Measurements from ENCODE around the gene CHKB.
"Not testable (repeated sequence)": the region's sequence is repeated elsewhere in the genome, so short reads cannot be mapped to it uniquely, and the experiment has no call there.

The CHKB gene

GRCh38 chr22:50621948-50622722 lies 39.5 kb upstream of the CHKB start:
- Histone ChIP-seq H3K4me3 (ENCODE audit: low read length) (peak overlapping the region; percentile 31), H3K27me3 (ENCODE audit: control insufficient read depth, insufficient read depth, low read length) (no peaks in the 10 kb centered on the region), H3K36me3 (ENCODE audit: control insufficient read depth, insufficient read depth, low read length) (no peaks in the 10 kb centered on the region), H3K9ac (ENCODE audit: low read length) (peak overlapping the region; percentile 26), H3K4me1 (ENCODE audit: control insufficient read depth, insufficient read depth, low read length) (no peaks in the 10 kb centered on the region), H3K27ac (ENCODE audit: low read depth, low read length) (no peak overlapping the region)

DNA sequence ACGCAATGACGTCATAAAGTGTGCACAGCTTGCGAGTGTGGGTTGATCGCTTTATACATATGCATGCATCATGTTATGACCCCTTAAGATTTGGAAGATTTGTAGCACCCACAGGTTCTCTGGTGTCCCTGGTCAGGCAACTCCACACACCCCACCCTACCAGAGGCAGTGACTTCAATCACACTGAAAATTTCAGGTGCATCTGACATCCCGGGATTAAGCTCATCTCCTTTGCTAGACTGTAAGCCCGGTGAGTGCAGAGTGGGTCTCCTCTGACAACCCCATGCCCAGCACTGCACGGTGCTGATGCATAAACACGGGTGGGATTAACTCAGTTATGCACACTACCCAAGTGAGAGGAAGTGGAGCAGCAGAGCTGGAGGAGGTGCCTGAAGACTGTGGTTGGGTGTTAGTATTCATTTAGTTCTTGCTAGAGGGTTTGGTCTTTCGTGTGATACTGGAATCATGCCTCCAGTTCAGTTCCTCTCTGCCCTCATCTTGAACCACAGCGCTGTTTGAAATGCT lies 38.8 kb upstream of the CHKB start:
- no peaks in the 10 kb centered on the region for H3K36me3 ChIP-seq (ENCODE audit: control insufficient read depth, insufficient read depth, low read length)
- H3K4me1 ChIP-seq (ENCODE audit: control insufficient read depth, insufficient read depth, low read length): no peaks in the 10 kb centered on the region
- H3K27ac ChIP-seq (ENCODE audit: low read depth, low read length): no peak overlapping the region
- H3K27me3 ChIP-seq (ENCODE audit: control insufficient read depth, insufficient read depth, low read length): no peaks in the 10 kb centered on the region
- H3K4me3 ChIP-seq (ENCODE audit: low read length): peak overlapping the region; percentile 55
- no peak overlapping the region for H3K9ac ChIP-seq (ENCODE audit: low read length)

DNA sequence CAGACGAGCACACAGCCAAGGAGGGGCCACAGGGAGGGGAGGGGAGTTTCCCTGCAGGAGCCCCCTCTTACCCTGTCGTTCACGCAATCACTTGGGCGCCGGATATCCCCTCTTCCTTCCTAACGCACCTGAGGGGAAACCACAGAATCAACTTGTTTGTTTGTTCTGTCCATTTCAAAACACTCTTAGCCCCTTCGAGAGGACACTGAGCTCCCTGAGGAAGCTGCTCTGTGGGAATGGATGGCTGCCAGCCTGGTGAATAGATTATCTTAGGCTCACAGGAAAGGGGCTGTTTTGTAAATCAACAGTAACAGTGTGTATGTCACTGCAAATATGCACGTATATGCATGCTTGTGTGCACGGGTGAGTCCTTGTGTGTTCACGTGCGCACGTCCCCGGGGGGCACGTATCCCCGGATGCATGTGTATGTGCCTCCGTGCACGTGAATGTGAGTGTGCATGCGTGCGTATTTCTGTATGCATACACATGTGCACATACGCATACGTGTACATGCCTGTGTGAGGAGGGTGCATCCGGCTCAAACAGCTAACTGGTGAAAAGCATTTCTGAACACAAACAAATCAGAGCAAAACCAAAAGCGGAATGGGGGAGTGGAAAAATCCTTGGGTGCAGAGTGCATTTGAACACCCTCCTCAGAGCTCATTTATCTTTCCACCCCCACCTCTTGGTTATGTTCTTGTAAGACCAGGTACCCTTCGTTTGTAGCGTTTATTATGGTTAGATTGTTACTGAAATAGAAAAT lies 38.1 kb upstream of the CHKB start:
- Histone ChIP-seq H3K4me3 (ENCODE audit: low read length) (peak overlapping the region; percentile 55), H3K9ac (ENCODE audit: low read length) (no peak overlapping the region), H3K4me1 (ENCODE audit: control insufficient read depth, insufficient read depth, low read length) (no peaks in the 10 kb centered on the region), H3K27me3 (ENCODE audit: control insufficient read depth, insufficient read depth, low read length) (no peaks in the 10 kb centered on the region), H3K36me3 (ENCODE audit: control insufficient read depth, insufficient read depth, low read length) (no peaks in the 10 kb centered on the region), H3K27ac (ENCODE audit: low read depth, low read length) (no peak overlapping the region)

DNA sequence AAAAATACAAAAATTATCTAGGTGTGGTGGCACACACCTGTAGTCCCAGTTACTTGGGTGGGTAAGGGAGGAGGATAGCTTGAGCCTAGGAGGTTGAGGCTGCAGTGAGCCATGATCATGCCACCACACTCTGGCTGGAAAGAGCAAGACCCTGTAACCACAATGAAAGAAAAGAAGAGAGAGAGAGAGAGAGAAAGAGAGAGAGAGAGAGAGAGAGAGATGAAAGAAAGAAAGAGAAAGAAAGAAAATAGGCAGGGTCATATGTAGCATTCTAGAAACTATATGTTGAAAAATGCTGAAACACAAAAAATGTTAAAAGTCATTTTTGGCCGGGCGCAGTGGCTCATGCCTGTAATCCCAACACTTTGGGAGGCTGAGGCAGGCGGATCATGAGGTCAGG lies 31.6 kb upstream of the CHKB start:
- H3K9ac ChIP-seq (ENCODE audit: low read length); H3K4me1 ChIP-seq (ENCODE audit: control insufficient read depth, insufficient read depth, low read length); H3K36me3 ChIP-seq (ENCODE audit: control insufficient read depth, insufficient read depth, low read length); H3K27ac ChIP-seq (ENCODE audit: low read depth, low read length); H3K4me3 ChIP-seq (ENCODE audit: low read length); H3K27me3 ChIP-seq (ENCODE audit: control insufficient read depth, insufficient read depth, low read length): not testable (repeated sequence)

DNA sequence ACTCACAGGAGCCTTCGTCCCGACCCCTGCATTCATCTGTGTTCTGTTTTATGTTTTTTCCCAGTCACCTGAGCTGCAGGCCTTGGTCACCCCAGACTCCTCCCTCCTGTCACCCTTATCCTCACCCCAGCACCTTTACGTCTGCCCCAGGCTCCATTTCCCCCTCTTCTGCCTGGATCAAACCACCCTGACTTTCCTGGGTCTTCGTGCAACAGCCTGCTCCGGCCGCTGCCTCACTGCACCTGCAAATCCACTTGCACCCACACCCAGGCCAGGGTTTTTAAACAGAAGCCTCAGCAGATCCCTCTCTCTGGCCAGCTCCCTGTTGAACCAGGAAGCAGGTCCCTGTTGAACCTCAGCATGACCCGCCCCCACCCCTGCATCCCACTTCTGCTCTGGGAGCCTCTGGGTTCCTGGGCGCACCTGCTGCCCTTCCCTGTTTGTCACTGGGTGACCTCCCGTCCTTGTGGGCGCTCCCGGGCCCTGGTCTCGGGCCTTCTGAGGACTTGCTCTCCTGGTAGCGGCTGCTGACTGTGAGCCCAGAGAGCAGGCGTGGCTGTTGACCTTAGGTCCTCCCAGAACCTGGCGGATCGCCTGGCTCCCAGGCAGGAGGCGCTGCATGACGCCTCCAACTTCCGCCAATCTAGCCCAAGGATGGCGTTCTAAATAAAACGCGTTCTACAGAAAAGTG lies 30.8 kb upstream of the CHKB start:
- Histone ChIP-seq H3K27ac (ENCODE audit: low read depth, low read length) (no peak overlapping the region), H3K4me1 (ENCODE audit: control insufficient read depth, insufficient read depth, low read length) (no peaks in the 10 kb centered on the region), H3K4me3 (ENCODE audit: low read length) (no peak overlapping the region), H3K9ac (ENCODE audit: low read length) (no peak overlapping the region), H3K27me3 (ENCODE audit: control insufficient read depth, insufficient read depth, low read length) (peaks cover 4% of the 10 kb centered on the region), H3K36me3 (ENCODE audit: control insufficient read depth, insufficient read depth, low read length) (no peaks in the 10 kb centered on the region)

DNA sequence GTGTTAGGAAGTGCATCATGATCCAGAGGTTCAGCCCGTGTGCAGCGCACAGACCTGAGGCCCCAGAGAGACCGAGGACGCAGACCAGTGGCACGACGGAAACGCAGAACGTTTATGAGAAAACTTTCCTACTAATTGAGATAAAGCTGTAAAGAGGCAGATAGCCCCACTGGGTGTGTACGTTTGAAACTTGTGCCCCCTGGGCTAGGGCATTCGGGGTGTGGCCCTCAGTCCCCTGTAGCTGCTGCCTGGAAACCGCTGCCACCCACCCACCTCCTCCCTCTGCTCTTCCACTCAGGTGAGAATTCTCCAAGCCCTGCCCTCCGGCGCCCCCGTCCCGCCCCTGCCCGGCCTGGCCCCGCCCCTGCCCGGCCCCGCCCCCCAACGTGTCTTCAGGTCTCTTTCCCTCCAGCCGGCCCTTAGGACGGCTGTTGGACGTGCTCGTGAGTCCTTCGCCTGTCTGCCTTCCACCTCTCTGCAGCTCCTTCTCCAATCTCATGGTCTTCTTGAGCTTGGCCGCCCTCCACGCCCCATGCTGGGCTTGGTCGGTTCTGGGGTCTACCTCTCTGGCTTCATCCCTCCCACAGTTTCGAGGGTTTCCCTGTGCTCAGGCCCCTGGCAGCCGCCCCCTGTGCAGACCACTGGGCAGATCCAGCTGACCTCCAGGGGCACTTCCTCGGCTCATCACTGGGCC lies 30.0 kb upstream of the CHKB start:
- Histone ChIP-seq H3K36me3 (ENCODE audit: control insufficient read depth, insufficient read depth, low read length) (no peaks in the 10 kb centered on the region), H3K4me3 (ENCODE audit: low read length) (no peak overlapping the region), H3K27me3 (ENCODE audit: control insufficient read depth, insufficient read depth, low read length) (peaks cover 6% of the 10 kb centered on the region), H3K9ac (ENCODE audit: low read length) (no peak overlapping the region), H3K4me1 (ENCODE audit: control insufficient read depth, insufficient read depth, low read length) (no peaks in the 10 kb centered on the region), H3K27ac (ENCODE audit: low read depth, low read length) (no peak overlapping the region)

- H3K4me3 ChIP-seq (ENCODE audit: low read length): no peak overlapping the region
- peaks cover 6% of the 10 kb centered on the region for H3K27me3 ChIP-seq (ENCODE audit: control insufficient read depth, insufficient read depth, low read length)
- H3K9ac ChIP-seq (ENCODE audit: low read length): no peak overlapping the region
- no peak overlapping the region for H3K27ac ChIP-seq (ENCODE audit: low read depth, low read length)
- H3K36me3 ChIP-seq (ENCODE audit: control insufficient read depth, insufficient read depth, low read length): no peaks in the 10 kb centered on the region
- H3K4me1 ChIP-seq (ENCODE audit: control insufficient read depth, insufficient read depth, low read length): no peaks in the 10 kb centered on the region
Measured at GRCh38 chr22:50612168-50612527, 29.5 kb upstream of the CHKB start.

- Histone ChIP-seq H3K4me1 (ENCODE audit: control insufficient read depth, insufficient read depth, low read length) (no peaks in the 10 kb centered on the region), H3K27ac (ENCODE audit: low read depth, low read length) (no peak overlapping the region), H3K9ac (ENCODE audit: low read length) (no peak overlapping the region), H3K36me3 (ENCODE audit: control insufficient read depth, insufficient read depth, low read length) (no peaks in the 10 kb centered on the region), H3K27me3 (ENCODE audit: control insufficient read depth, insufficient read depth, low read length) (peaks cover 9% of the 10 kb centered on the region), H3K4me3 (ENCODE audit: low read length) (no peak overlapping the region)
Measured at GRCh38 chr22:50611341-50612060, 28.9 kb upstream of the CHKB start.

DNA sequence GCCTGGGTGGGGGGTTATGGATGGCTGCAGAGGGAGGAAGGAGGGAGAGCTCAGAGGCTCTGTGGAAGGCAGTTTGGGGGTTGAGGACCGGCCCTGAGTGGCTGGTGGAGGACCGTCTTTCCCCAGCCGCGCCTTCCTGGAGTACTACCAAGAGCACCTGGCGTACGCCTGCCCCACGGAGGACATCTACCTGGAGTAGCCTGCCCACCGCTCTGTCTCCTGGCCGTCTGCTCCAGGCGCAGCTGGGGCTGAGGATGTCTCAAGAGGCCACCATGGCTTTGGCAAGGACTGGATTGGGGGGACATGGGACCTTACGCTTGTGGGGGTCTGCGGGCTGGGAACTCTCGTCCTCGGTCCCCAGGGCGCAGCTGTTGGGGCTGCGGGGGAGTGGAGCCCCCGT lies 27.9 kb upstream of the CHKB start:
- H3K4me1 ChIP-seq (ENCODE audit: control insufficient read depth, insufficient read depth, low read length): no peaks in the 10 kb centered on the region
- peaks cover 10% of the 10 kb centered on the region for H3K27me3 ChIP-seq (ENCODE audit: control insufficient read depth, insufficient read depth, low read length)
- no peak overlapping the region for H3K27ac ChIP-seq (ENCODE audit: low read depth, low read length)
- no peaks in the 10 kb centered on the region for H3K36me3 ChIP-seq (ENCODE audit: control insufficient read depth, insufficient read depth, low read length)
- H3K9ac ChIP-seq (ENCODE audit: low read length): no peak overlapping the region
- H3K4me3 ChIP-seq (ENCODE audit: low read length): no peak overlapping the region

GRCh38 chr22:50610041-50610451 lies 27.4 kb upstream of the CHKB start:
- H3K4me3 ChIP-seq (ENCODE audit: low read length): no peak overlapping the region
- H3K9ac ChIP-seq (ENCODE audit: low read length): no peak overlapping the region
- no peaks in the 10 kb centered on the region for H3K4me1 ChIP-seq (ENCODE audit: control insufficient read depth, insufficient read depth, low read length)
- H3K27ac ChIP-seq (ENCODE audit: low read depth, low read length): no peak overlapping the region
- H3K36me3 ChIP-seq (ENCODE audit: control insufficient read depth, insufficient read depth, low read length): no peaks in the 10 kb centered on the region
- peaks cover 15% of the 10 kb centered on the region for H3K27me3 ChIP-seq (ENCODE audit: control insufficient read depth, insufficient read depth, low read length)

GRCh38 chr22:50609599-50609998 lies 26.9 kb upstream of the CHKB start:
- H3K27me3 ChIP-seq (ENCODE audit: control insufficient read depth, insufficient read depth, low read length): peaks cover 19% of the 10 kb centered on the region
- no peak overlapping the region for H3K4me3 ChIP-seq (ENCODE audit: low read length)
- no peak overlapping the region for H3K27ac ChIP-seq (ENCODE audit: low read depth, low read length)
- no peak overlapping the region for H3K9ac ChIP-seq (ENCODE audit: low read length)
- H3K36me3 ChIP-seq (ENCODE audit: control insufficient read depth, insufficient read depth, low read length): no peaks in the 10 kb centered on the region
- H3K4me1 ChIP-seq (ENCODE audit: control insufficient read depth, insufficient read depth, low read length): no peaks in the 10 kb centered on the region
